Measurements from ENCODE around the gene KCNQ1OT1.

The KCNQ1OT1 gene

GRCh38 chr11:2649848-2650247 is 49.9 kb downstream of the KCNQ1OT1 start:
- no peak for TF ChIP-seq CTCF (IDR thresholded peaks at IDR 0.05; ENCODE audit: borderline replicate concordance, control extremely low read depth, extremely low read depth, insufficient read depth, missing control alignments)
- no peak for DNase-seq (ENCODE audit: low spot score)
- in situ Hi-C loops (cut with MboI; ENCODE audit: low sequenced_read_pairs, unreplicated experiment) = loop anchor here (25.0 kb wide), 1 partner anchor 87 kb away; no protein-coding TSS in a partner anchor

GRCh38 chr11:2649400-2649799 is 50.4 kb downstream of the KCNQ1OT1 start:
- DNase-seq (ENCODE audit: low spot score) = no peak
- in situ Hi-C loops (cut with MboI; ENCODE audit: low sequenced_read_pairs, unreplicated experiment) = loop anchor here (25.0 kb wide), 1 partner anchor 88 kb away; no protein-coding TSS in a partner anchor
- TF ChIP-seq CTCF (IDR thresholded peaks at IDR 0.05; ENCODE audit: borderline replicate concordance, control extremely low read depth, extremely low read depth, insufficient read depth, missing control alignments) = no peak

- TF ChIP-seq CTCF (IDR thresholded peaks at IDR 0.05; ENCODE audit: borderline replicate concordance, control extremely low read depth, extremely low read depth, insufficient read depth, missing control alignments) = no peak
- no peak for DNase-seq (ENCODE audit: low spot score)
- in situ Hi-C loops (cut with MboI; ENCODE audit: low sequenced_read_pairs, unreplicated experiment) = loop anchor here (25.0 kb wide), 1 partner anchor 89 kb away; no protein-coding TSS in a partner anchor
These were observed 51.8 kb downstream of the KCNQ1OT1 start for GRCh38 chr11:2647953-2648352.

- no peak for DNase-seq (ENCODE audit: low spot score)
- no peak for TF ChIP-seq CTCF (IDR thresholded peaks at IDR 0.05; ENCODE audit: borderline replicate concordance, control extremely low read depth, extremely low read depth, insufficient read depth, missing control alignments)
- in situ Hi-C loops (cut with MboI; ENCODE audit: low sequenced_read_pairs, unreplicated experiment) = loop anchor here (25.0 kb wide), 1 partner anchor 90 kb away; no protein-coding TSS in a partner anchor
These were observed 52.6 kb downstream of the KCNQ1OT1 start for GRCh38 chr11:2647167-2647566.

- in situ Hi-C loops (cut with MboI; ENCODE audit: low sequenced_read_pairs, unreplicated experiment) = loop anchor here (25.0 kb wide), 1 partner anchor 92 kb away; no protein-coding TSS in a partner anchor
- TF ChIP-seq CTCF (IDR thresholded peaks at IDR 0.05; ENCODE audit: borderline replicate concordance, control extremely low read depth, extremely low read depth, insufficient read depth, missing control alignments) = no peak
- DNase-seq (ENCODE audit: low spot score) = no peak
These were observed 54.0 kb downstream of the KCNQ1OT1 start for GRCh38 chr11:2645779-2646118.

- in situ Hi-C loops (cut with MboI; ENCODE audit: low sequenced_read_pairs, unreplicated experiment) = loop anchor here (25.0 kb wide), 1 partner anchor 92 kb away; no protein-coding TSS in a partner anchor
- TF ChIP-seq CTCF (IDR thresholded peaks at IDR 0.05; ENCODE audit: borderline replicate concordance, control extremely low read depth, extremely low read depth, insufficient read depth, missing control alignments) = no peak
- DNase-seq (ENCODE audit: low spot score) = no peak
These were observed 54.7 kb downstream of the KCNQ1OT1 start for GRCh38 chr11:2644844-2645778.

Measured in GM13976 (cell line).